SK-N-MC (cell line): ENCODE data around the gene SPDYE6.
"Not testable (repeated sequence)": the region's sequence is repeated elsewhere in the genome, so short reads cannot be mapped to it uniquely, and the experiment has no call there.

Experiments
- DNase-seq: peaks from one replicate; pipeline ENCODE4 v3.0.0-alpha.2; 2011; ENCODE audit warnings: low read depth, low spot score
- H3K27ac ChIP-seq: fragments of 200-600 bp; sonication (generic); 2 replicates; pipeline ENCODE4 v1.5.1; 2016; ENCODE audit warnings: mixed run types
- H3K36me3 ChIP-seq: fragments of 200-600 bp; sonication (generic); 2 replicates; pipeline ENCODE4 v1.6.1; 2017; ENCODE audit warnings: antibody characterized with exemption, low read length, mixed read lengths; ENCODE audit not compliant: insufficient read depth
- H3K4me3 ChIP-seq: fragments of 200-600 bp; sonication (generic); 2 replicates; pipeline ENCODE4 v1.5.1; 2016
- H3K9ac ChIP-seq: fragments of 200-600 bp; sonication (generic); 2 replicates; pipeline ENCODE4 v1.8.0; 2017; ENCODE audit warnings: mixed run types, mixed read lengths; ENCODE audit not compliant: insufficient read length
- H3K9me3 ChIP-seq: fragments of 200-600 bp; sonication (generic); 2 replicates; pipeline ENCODE4 v1.6.1; 2017; ENCODE audit warnings: low read depth, mild to moderate bottlenecking, antibody characterized with exemption, low read length, moderate library complexity, mixed read lengths
- EZH2 ChIP-seq: fragments of 200-600 bp; sonication (generic); IDR thresholded peaks from one replicate; pipeline ENCODE4 v1.6.1; 2017; ENCODE audit warnings: antibody characterized with exemption
- FOXP2 ChIP-seq: optimal IDR thresholded peaks from 2 replicates; pipeline ENCODE3; 2011; ENCODE audit warnings: mild to moderate bottlenecking, moderate library complexity; ENCODE audit not compliant: insufficient read depth; ENCODE audit errors: extremely low read length, control extremely low read depth
- POLR2AphosphoS5 ChIP-seq: IDR thresholded peaks from 2 replicates; pipeline ENCODE4 v1.6.1; 2012; ENCODE audit warnings: mild to moderate bottlenecking, low read depth, low read length, borderline replicate concordance

Gene SPDYE6

GRCh38 chr7:102326157-102326889 lies 29.9 kb downstream of the SPDYE6 start:
- TF ChIP-seq EZH2 (no peak), POLR2AphosphoS5 (no peak), FOXP2 (no peak)
- Histone ChIP-seq H3K9ac (no peak overlapping the region), H3K4me3 (no peak overlapping the region), H3K27ac (no peak overlapping the region), H3K36me3 (no peaks in the 10 kb centered on the region), H3K9me3 (no peaks in the 10 kb centered on the region)
- peak; percentile 18 for DNase-seq

- not testable (repeated sequence) for H3K9ac ChIP-seq, H3K36me3 ChIP-seq, H3K27ac ChIP-seq, H3K4me3 ChIP-seq, DNase-seq, H3K9me3 ChIP-seq
These were observed 31.1 kb downstream of the SPDYE6 start for GRCh38 chr7:102325106-102325505.

- Histone ChIP-seq H3K9ac (no peak overlapping the region), H3K27ac (no peak overlapping the region), H3K9me3 (no peaks in the 10 kb centered on the region), H3K36me3 (no peaks in the 10 kb centered on the region), H3K4me3 (no peak overlapping the region)
- no peak for DNase-seq
- no peak for TF ChIP-seq FOXP2
- TF ChIP-seq POLR2AphosphoS5, result no peak
- TF ChIP-seq EZH2, result no peak
These were observed 32.4 kb downstream of the SPDYE6 start for GRCh38 chr7:102323914-102324195.

- Histone ChIP-seq H3K9me3 (no peaks in the 10 kb centered on the region), H3K9ac (no peak overlapping the region), H3K27ac (no peak overlapping the region), H3K4me3 (no peak overlapping the region), H3K36me3 (no peaks in the 10 kb centered on the region; the same call in 1 of the 2 replicates)
- no peak for TF ChIP-seq EZH2
- no peak for TF ChIP-seq FOXP2
- no peak for TF ChIP-seq POLR2AphosphoS5
- DNase-seq, result no peak
These were observed 34.0 kb downstream of the SPDYE6 start for GRCh38 chr7:102322202-102322715.

GRCh38 chr7:102321351-102322201 lies 34.7 kb downstream of the SPDYE6 start:
- DNase-seq, result no peak
- no peak overlapping the region for H3K27ac ChIP-seq
- H3K36me3 ChIP-seq, result no peaks in the 10 kb centered on the region; the same call in 1 of the 2 replicates
- H3K9ac ChIP-seq, result no peak overlapping the region
- TF ChIP-seq EZH2 (no peak), FOXP2 (no peak), POLR2AphosphoS5 (no peak)
- no peaks in the 10 kb centered on the region for H3K9me3 ChIP-seq
- H3K4me3 ChIP-seq, result no peak overlapping the region

GRCh38 chr7:102320601-102321350 lies 35.5 kb downstream of the SPDYE6 start:
- Histone ChIP-seq H3K36me3 (no peaks in the 10 kb centered on the region; the same call in 1 of the 2 replicates), H3K9ac (no peak overlapping the region), H3K27ac (no peak overlapping the region), H3K9me3 (no peaks in the 10 kb centered on the region), H3K4me3 (no peak overlapping the region)
- TF ChIP-seq POLR2AphosphoS5 (no peak), FOXP2 (no peak), EZH2 (no peak)
- DNase-seq, result no peak

GRCh38 chr7:102320181-102320580 lies 36.1 kb downstream of the SPDYE6 start:
- H3K9me3 ChIP-seq, result no peaks in the 10 kb centered on the region
- H3K36me3 ChIP-seq, result no peaks in the 10 kb centered on the region; the same call in 1 of the 2 replicates
- no peak for DNase-seq
- no peak overlapping the region for H3K27ac ChIP-seq
- no peak overlapping the region for H3K4me3 ChIP-seq
- no peak overlapping the region for H3K9ac ChIP-seq
- TF ChIP-seq POLR2AphosphoS5 (no peak), FOXP2 (no peak), EZH2 (no peak)

GRCh38 chr7:102319671-102320070 lies 36.6 kb downstream of the SPDYE6 start:
- no peak overlapping the region for H3K9ac ChIP-seq
- H3K4me3 ChIP-seq, result no peak overlapping the region
- no peak overlapping the region for H3K27ac ChIP-seq
- DNase-seq, result no peak
- H3K36me3 ChIP-seq, result no peaks in the 10 kb centered on the region; the same call in 1 of the 2 replicates
- H3K9me3 ChIP-seq, result no peaks in the 10 kb centered on the region
- TF ChIP-seq FOXP2 (no peak), POLR2AphosphoS5 (no peak), EZH2 (no peak)
